LNCaP clone FGC (cell line): ENCODE data around the gene SREK1IP1.

Experiments used
- DNase-seq: peaks from one replicate; pipeline ENCODE4 v3.0.0-alpha.2; 2011; ENCODE audit warnings: low read depth
- H3K4me3 ChIP-seq: 2 replicates; pipeline ENCODE4 v1.5.1; 2011; ENCODE audit warnings: mild to moderate bottlenecking, low read depth, low read length, control low read depth
- CTCF ChIP-seq: IDR thresholded peaks from 2 replicates; pipeline ENCODE4 v1.5.1; 2012; ENCODE audit warnings: mild to moderate bottlenecking; ENCODE audit not compliant: control insufficient read depth, insufficient read depth; ENCODE audit errors: extremely low read depth

The SREK1IP1 gene

DNA sequence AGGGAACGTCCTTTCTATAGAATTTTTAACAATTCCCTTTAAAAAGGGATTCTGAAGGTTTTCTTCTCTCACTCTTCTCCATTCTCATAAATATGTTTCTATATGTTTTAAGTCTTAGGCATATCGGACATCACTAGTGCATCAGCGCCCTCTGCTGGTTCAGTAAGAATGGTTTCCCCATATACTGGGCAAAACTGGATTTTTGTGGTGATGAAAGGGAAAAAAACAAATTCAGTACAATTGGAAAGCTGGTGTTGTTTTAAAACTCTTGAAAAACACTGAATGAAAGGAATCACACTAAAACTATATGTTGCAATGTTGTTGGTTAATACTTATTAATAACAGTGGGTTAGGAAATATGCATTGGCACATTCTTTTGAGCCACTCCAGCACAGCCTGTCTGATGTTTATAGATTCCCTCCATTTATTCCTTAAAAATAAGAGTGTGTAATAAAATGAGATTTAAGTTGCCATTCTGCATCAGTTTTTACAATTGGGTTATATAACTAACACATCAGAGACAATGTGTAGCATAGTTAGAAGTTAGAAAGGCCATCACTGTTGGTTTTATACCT lies 16.0 kb upstream of the SREK1IP1 start:
- H3K4me3 ChIP-seq = no peak overlapping the region
- DNase-seq = peak; percentile 46
- peak; percentile 88 for TF ChIP-seq CTCF

GRCh38 chr5:64775291-64775690 lies 6.8 kb upstream of the SREK1IP1 start:
- DNase-seq = no peak
- no peak overlapping the region for H3K4me3 ChIP-seq
- no peak for TF ChIP-seq CTCF

DNA sequence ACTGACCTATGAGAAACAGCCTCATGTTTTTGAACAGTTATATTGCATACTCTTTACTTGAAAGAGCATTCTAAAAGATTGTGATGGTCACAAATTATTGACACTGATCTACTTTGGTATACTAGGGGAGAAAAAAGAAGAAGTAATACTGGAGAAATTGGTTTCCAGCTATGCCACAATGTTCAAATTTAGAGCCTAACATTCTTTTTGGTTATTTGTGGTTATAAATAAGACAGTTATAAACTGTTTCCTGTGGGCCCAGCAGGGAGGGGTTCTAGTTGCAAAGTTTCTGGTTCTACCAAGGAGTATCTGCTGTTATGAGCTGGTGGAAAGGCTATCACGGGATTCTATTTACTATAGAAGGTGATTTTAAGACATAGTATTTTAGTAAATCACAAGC lies 5.0 kb upstream of the SREK1IP1 start:
- no peak for TF ChIP-seq CTCF
- no peak for DNase-seq
- no peak overlapping the region for H3K4me3 ChIP-seq

- no peak for TF ChIP-seq CTCF
- H3K4me3 ChIP-seq = no peak overlapping the region
- DNase-seq = no peak
Measured at GRCh38 chr5:64771736-64772135, 3.2 kb upstream of the SREK1IP1 start.

GRCh38 chr5:64769855-64770254 lies 1.4 kb upstream of the SREK1IP1 start:
- H3K4me3 ChIP-seq = peak overlapping the region; percentile 84
- DNase-seq = no peak
- no peak for TF ChIP-seq CTCF

GRCh38 chr5:64767959-64768357 lies 533 bp downstream of the SREK1IP1 start:
- no peak for DNase-seq
- peak overlapping the region; percentile 84 for H3K4me3 ChIP-seq
- no peak for TF ChIP-seq CTCF

DNA sequence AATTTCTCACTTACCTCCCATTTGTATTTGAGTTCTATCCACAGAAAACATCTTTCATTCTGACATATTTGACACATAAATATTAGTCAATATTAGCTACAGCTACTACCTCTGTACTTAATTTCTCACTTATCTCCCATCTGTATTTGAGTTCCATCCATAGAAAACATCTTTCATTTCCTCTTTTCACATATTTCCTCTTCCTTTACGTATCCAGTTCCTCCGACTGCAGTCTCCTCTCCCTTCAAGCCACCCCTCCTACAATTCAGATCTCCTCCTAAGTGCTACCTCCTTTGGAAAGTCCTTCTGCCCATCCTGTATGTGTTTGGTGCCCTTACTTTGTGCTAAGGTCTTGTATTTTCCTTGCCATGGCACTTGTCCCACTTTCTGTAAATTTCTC lies 1.6 kb downstream of the SREK1IP1 start:
- DNase-seq = no peak
- H3K4me3 ChIP-seq = peak overlapping the region; percentile 84
- no peak for TF ChIP-seq CTCF
